Activated CD4-positive, alpha-beta T cell treated with anti-CD3 and anti-CD28 coated beads for 48 hours (primary cell): Measurements from ENCODE around the gene DNAJC13.

Source experiments
- DNase-seq: peaks from one replicate; pipeline ENCODE4 v3.0.0-alpha.2; 2020

The DNAJC13 gene

GRCh38 chr3:132407025-132407424, 10.3 kb upstream of the DNAJC13 start:
- DNase-seq: no peak

GRCh38 chr3:132414841-132415240, 2.5 kb upstream of the DNAJC13 start:
- no peak for DNase-seq

GRCh38 chr3:132416161-132416560, 1.1 kb upstream of the DNAJC13 start:
- DNase-seq: no peak

- peak; percentile 58 for DNase-seq
Measured at GRCh38 chr3:132417695-132418411, 551 bp downstream of the DNAJC13 start.

GRCh38 chr3:132418916-132419315, 1.6 kb downstream of the DNAJC13 start:
- no peak for DNase-seq

GRCh38 chr3:132421832-132422231, 4.5 kb downstream of the DNAJC13 start:
- no peak for DNase-seq

- no peak for DNase-seq
Measured at GRCh38 chr3:132422531-132422930, 5.2 kb downstream of the DNAJC13 start.

- peak; percentile 15 for DNase-seq
Measured at GRCh38 chr3:132432639-132433038, 15.3 kb downstream of the DNAJC13 start.

GRCh38 chr3:132433121-132433520, 15.8 kb downstream of the DNAJC13 start:
- DNase-seq: no peak

GRCh38 chr3:132435224-132435910, 18.1 kb downstream of the DNAJC13 start:
- no peak for DNase-seq

GRCh38 chr3:132435911-132436425, 18.7 kb downstream of the DNAJC13 start:
- no peak for DNase-seq

GRCh38 chr3:132443421-132443820, 26.1 kb downstream of the DNAJC13 start:
- DNase-seq: no peak

- no peak for DNase-seq
Measured at GRCh38 chr3:132444383-132444782, 27.1 kb downstream of the DNAJC13 start.

GRCh38 chr3:132445817-132446216, 28.5 kb downstream of the DNAJC13 start:
- DNase-seq: no peak

- DNase-seq: no peak
Measured at GRCh38 chr3:132448216-132448961, 31.1 kb downstream of the DNAJC13 start.

- no peak for DNase-seq
Measured at GRCh38 chr3:132456136-132456535, 38.8 kb downstream of the DNAJC13 start.

GRCh38 chr3:132456571-132456970, 39.3 kb downstream of the DNAJC13 start:
- DNase-seq: no peak

- no peak for DNase-seq
Measured at GRCh38 chr3:132457286-132457685, 40.0 kb downstream of the DNAJC13 start.

- no peak for DNase-seq
Measured at GRCh38 chr3:132459551-132459950, 42.2 kb downstream of the DNAJC13 start.

- DNase-seq: no peak
Measured at GRCh38 chr3:132461544-132461943, 44.2 kb downstream of the DNAJC13 start.

- no peak for DNase-seq
Measured at GRCh38 chr3:132464066-132464465, 46.8 kb downstream of the DNAJC13 start.

GRCh38 chr3:132469326-132469725, 52.0 kb downstream of the DNAJC13 start:
- no peak for DNase-seq

GRCh38 chr3:132486099-132486498, 68.8 kb downstream of the DNAJC13 start:
- DNase-seq: no peak

GRCh38 chr3:132488151-132488550, 70.8 kb downstream of the DNAJC13 start:
- DNase-seq: no peak
